Measurements from ENCODE around the gene ZNF480. TPM values are rescaled to one million over a fixed set of nuclear protein-coding genes. Genes with fewer than 3 reads are reported as not detected.
A peak's percentile ranks its signal among the peaks of the same experiment; 100 is the strongest.

The ZNF480 gene
- total and polyA plus RNA-seq, 2 of the 8 experiments (the other 6 are each of a cell fraction or from before 2014, with no cell fraction given): 3.4 to 32.9 TPM

- Histone ChIP-seq H3K9ac (replicated peaks in 1 of 4; ENCODE audit: extremely low read depth in 1 of 4, low read depth in 3 of 4, low read length in 3 of 4) (no peak overlapping the region), H3K4me3 (ENCODE audit: extremely low read depth in 1 of 4, insufficient read depth in 2 of 4, low read depth in 3 of 4, low read length in 4 of 4) (no peak overlapping the region), H4K20me1 (replicated peaks in 1 of 2; ENCODE audit: control insufficient read depth in 1 of 2, insufficient read depth in 2 of 2, low read length in 2 of 2) (no peaks in the 10 kb centered on the region), H3K9me3 (ENCODE audit: insufficient read depth in 2 of 2, low read depth in 1 of 2, low read length in 1 of 2) (no peaks in the 10 kb centered on the region), H4K91ac (replicated peaks; ENCODE audit: insufficient read length, low read length) (no peak overlapping the region), H2BK15ac (ENCODE audit: low read length) (no peak overlapping the region), H2BK12ac (ENCODE audit: low read depth, low read length) (no peak overlapping the region), H3K4me1 (replicated peaks in 1 of 4; ENCODE audit: control insufficient read depth in 3 of 4, insufficient read depth in 4 of 4, low read length in 3 of 4) (no peaks in the 10 kb centered on the region), H3K4me2 (ENCODE audit: insufficient read depth in 1 of 2, low read depth in 2 of 2, low read length in 2 of 2) (no peak overlapping the region), H3K79me1 (ENCODE audit: low read depth, low read length) (no peaks in the 10 kb centered on the region), H3K56ac (replicated peaks; ENCODE audit: insufficient read length, low read depth, low read length) (no peak overlapping the region), H3K27me3 (replicated peaks in 1 of 4; ENCODE audit: control insufficient read depth in 3 of 4, extremely low read depth in 1 of 4, insufficient read depth in 3 of 4, low read length in 3 of 4) (no peaks in the 10 kb centered on the region), H4K5ac (ENCODE audit: insufficient read length, low read depth, low read length) (no peak overlapping the region), H3K79me2 (ENCODE audit: control insufficient read depth in 1 of 2, insufficient read depth in 2 of 2, low read length in 2 of 2) (no peaks in the 10 kb centered on the region), H2AFZ (ENCODE audit: low read length) (no peak overlapping the region), H3K27ac (ENCODE audit: low read depth, low read length) (no peak overlapping the region), H3K4ac (replicated peaks; ENCODE audit: insufficient read length, low read depth, low read length) (no peak overlapping the region), H3K23me2 (ENCODE audit: low read depth, low read length) (no peaks in the 10 kb centered on the region), H2BK5ac (ENCODE audit: low read depth, low read length) (no peak overlapping the region), H3K23ac (ENCODE audit: insufficient read length) (no peak overlapping the region), H2BK120ac (replicated peaks; ENCODE audit: low read depth, low read length) (no peak overlapping the region), H3K18ac (ENCODE audit: extremely low read depth, low read length) (no peak overlapping the region), H2BK20ac (ENCODE audit: low read length) (no peak overlapping the region), H3K36me3 (ENCODE audit: control insufficient read depth in 2 of 4, insufficient read depth in 4 of 4, low read length in 3 of 4) (peaks cover 0 to 6% (median 2%) of the 10 kb centered on the region in 4 experiments; a peak in 3 of 8 replicates), H4K8ac (ENCODE audit: extremely low read depth, insufficient read depth, low read length) (no peak overlapping the region), H3K14ac (ENCODE audit: insufficient read length) (no peak overlapping the region), H2AK5ac (ENCODE audit: low read depth, low read length) (no peak overlapping the region)
- DNase-seq (ENCODE audit: low read depth in 1 of 2, low spot score in 2 of 2) (peak; percentile 54 to 84), FAIRE-seq (peak; percentile 90)
- 33% methylated on average over 8 of the region's 8 CpGs; no CpG with 5 or more reads in 1 of the 2 experiments for WGBS, 2 experiments (ENCODE audit: extremely low coverage in 1 of 2, insufficient coverage in 1 of 2, insufficient read length in 1 of 2, insufficient replicate concordance in 2 of 2, low coverage in 1 of 2, low lambda C conversion rate in 2 of 2, missing lambda C conversion rate in 1 of 2)
- peak; percentile 87 for TF ChIP-seq RAD21 (IDR thresholded peaks at IDR 0.05 in 1 of 2, conservative IDR thresholded peaks at IDR 0.05 in 1 of 2; ENCODE audit: low read depth in 2 of 2, low read length in 2 of 2)
- peak; percentile 57 for TF ChIP-seq TEAD4 (IDR thresholded peaks at IDR 0.05; ENCODE audit: low read depth, low read length)
- TF ChIP-seq CTCF (IDR thresholded peaks at IDR 0.05; ENCODE audit: control extremely low read depth in 1 of 3, insufficient read depth in 1 of 3, low read depth in 1 of 3, low read length in 3 of 3): peak; percentile 81 to 96 (median 92)
- TF ChIP-seq HDAC6 (IDR thresholded peaks at IDR 0.05; ENCODE audit: low read depth, low read length): no peak
- peak; percentile 50; the same call in 1 of the 2 replicates for TF ChIP-seq YY1 (IDR thresholded peaks at IDR 0.05; ENCODE audit: low read depth, low read length)
- TF ChIP-seq SP4 (IDR thresholded peaks at IDR 0.05; ENCODE audit: low read length): no peak
- TF ChIP-seq SIN3A (conservative IDR thresholded peaks at IDR 0.05 in 1 of 2, IDR thresholded peaks at IDR 0.05 in 1 of 2; ENCODE audit: low read depth in 1 of 2, low read length in 2 of 2): peak in 1 of 2 experiments; percentile 62; a peak in 1 of 4 replicates
- TF ChIP-seq JUND (IDR thresholded peaks at IDR 0.05; ENCODE audit: low read length): 0 out of 2 replicates have a peak, but pooled peaks have one; percentile 20
- POLR2A ChIA-PET (ENCODE audit: partially characterized antibody): interaction anchor here (0.8 to 2.1 kb wide), 6 partner anchors 8 to 290 kb away, joined by 3 to 6 read pairs (median 3); partner anchors contain the start of genes ZNF528, ZNF610 and ZNF880
- CTCF ChIA-PET (ENCODE audit: partially characterized antibody): interaction anchor here (0.6 to 3.0 kb wide), 25 partner anchors 11 to 338 kb away, joined by 3 to 21 read pairs (median 4); no protein-coding TSS in a partner anchor
These were observed 46.6 kb downstream of the ZNF480 start for GRCh38 chr19:52343548-52343947.

Data from H1 (cell line).